ENCODE results near the gene PTPRT.
"Not testable (repeated sequence)": the region's sequence is repeated elsewhere in the genome, so short reads cannot be mapped to it uniquely, and the experiment has no call there.

Gene PTPRT

GRCh38 chr20:42294976-42295375 lies 894.7 kb downstream of the PTPRT start:
- no peak for DNase-seq (ENCODE audit: low read depth in 2 of 2)

- no peak for DNase-seq (ENCODE audit: low read depth in 2 of 2)
Observed at GRCh38 chr20:42281801-42282200, 907.9 kb downstream of the PTPRT start.

- no peak for DNase-seq (ENCODE audit: low read depth in 2 of 2)
Observed at GRCh38 chr20:42276718-42277602, 912.7 kb downstream of the PTPRT start.

- DNase-seq (ENCODE audit: low read depth in 2 of 2) = no peak
Observed at GRCh38 chr20:42274986-42275385, 914.7 kb downstream of the PTPRT start.

- DNase-seq (ENCODE audit: low read depth in 2 of 2) = no peak
Observed at GRCh38 chr20:42272516-42272915, 917.2 kb downstream of the PTPRT start.

GRCh38 chr20:42270539-42270938 lies 919.2 kb downstream of the PTPRT start:
- no peak for DNase-seq (ENCODE audit: low read depth in 2 of 2)

GRCh38 chr20:42267793-42268384 lies 921.8 kb downstream of the PTPRT start:
- no peak for DNase-seq (ENCODE audit: low read depth in 2 of 2)

GRCh38 chr20:42261766-42262270 lies 927.9 kb downstream of the PTPRT start:
- no peak for DNase-seq (ENCODE audit: low read depth in 2 of 2)

- no peak for DNase-seq (ENCODE audit: low read depth in 2 of 2)
Observed at GRCh38 chr20:42260184-42260583, 929.5 kb downstream of the PTPRT start.

- DNase-seq (ENCODE audit: low read depth in 2 of 2) = no peak
Observed at GRCh38 chr20:42259389-42259788, 930.3 kb downstream of the PTPRT start.

GRCh38 chr20:42258564-42259302 lies 931.0 kb downstream of the PTPRT start:
- no peak for DNase-seq (ENCODE audit: low read depth in 2 of 2)

- no peak for DNase-seq (ENCODE audit: low read depth in 2 of 2)
Observed at GRCh38 chr20:42255821-42256220, 933.9 kb downstream of the PTPRT start.

- DNase-seq (ENCODE audit: low read depth in 2 of 2) = no peak
Observed at GRCh38 chr20:42254673-42255072, 935.0 kb downstream of the PTPRT start.

- DNase-seq (ENCODE audit: low read depth in 2 of 2) = no peak
Observed at GRCh38 chr20:42252116-42252515, 937.6 kb downstream of the PTPRT start.

GRCh38 chr20:42218621-42219374 lies 970.9 kb downstream of the PTPRT start:
- DNase-seq (ENCODE audit: low read depth in 2 of 2) = no peak

- DNase-seq (ENCODE audit: low read depth in 2 of 2) = no peak
Observed at GRCh38 chr20:42214074-42214473, 975.6 kb downstream of the PTPRT start.

- DNase-seq (ENCODE audit: low read depth in 2 of 2) = no peak
Observed at GRCh38 chr20:42212391-42212790, 977.3 kb downstream of the PTPRT start.

- not testable (repeated sequence) for DNase-seq (ENCODE audit: low read depth in 2 of 2)
Observed at GRCh38 chr20:42206557-42206956, 983.1 kb downstream of the PTPRT start.

- DNase-seq (ENCODE audit: low read depth in 2 of 2) = no peak
Observed at GRCh38 chr20:42204109-42204660, 985.5 kb downstream of the PTPRT start.

GRCh38 chr20:42197599-42197998 lies 992.1 kb downstream of the PTPRT start:
- no peak for DNase-seq (ENCODE audit: low read depth in 2 of 2)

- DNase-seq (ENCODE audit: low read depth in 2 of 2) = no peak
Observed at GRCh38 chr20:42193119-42193518, 996.6 kb downstream of the PTPRT start.
